ENCODE data around the gene AZIN2.

Gene AZIN2

GRCh38 chr1:33161061-33161681 is 80.2 kb downstream of the AZIN2 start:
- no peak overlapping the region for H3K4me3 ChIP-seq (ENCODE audit: low read depth, low read length)
- DNase-seq (ENCODE audit: low read depth) = peak; percentile 95
- no peak for TF ChIP-seq CTCF (conservative IDR thresholded peaks at IDR 0.05; ENCODE audit: low read depth, low read length)

- H3K4me3 ChIP-seq (ENCODE audit: low read depth, low read length) = no peak overlapping the region
- no peak for DNase-seq (ENCODE audit: low read depth)
- no peak for TF ChIP-seq CTCF (conservative IDR thresholded peaks at IDR 0.05; ENCODE audit: low read depth, low read length)
These were observed 81.2 kb downstream of the AZIN2 start for GRCh38 chr1:33162141-33162540.

- no peak overlapping the region for H3K4me3 ChIP-seq (ENCODE audit: low read depth, low read length)
- peak; percentile 98 for DNase-seq (ENCODE audit: low read depth)
- TF ChIP-seq CTCF (conservative IDR thresholded peaks at IDR 0.05; ENCODE audit: low read depth, low read length) = no peak
These were observed 82.9 kb downstream of the AZIN2 start for GRCh38 chr1:33163621-33164519.

GRCh38 chr1:33165209-33165608 is 84.3 kb downstream of the AZIN2 start:
- no peak for DNase-seq (ENCODE audit: low read depth)
- TF ChIP-seq CTCF (conservative IDR thresholded peaks at IDR 0.05; ENCODE audit: low read depth, low read length) = no peak

GRCh38 chr1:33165809-33166208 is 84.9 kb downstream of the AZIN2 start:
- DNase-seq (ENCODE audit: low read depth) = no peak
- H3K4me3 ChIP-seq (ENCODE audit: low read depth, low read length) = no peak overlapping the region
- TF ChIP-seq CTCF (conservative IDR thresholded peaks at IDR 0.05; ENCODE audit: low read depth, low read length) = no peak

More at GRCh38 chr1:33165209-33165608, 84.3 kb downstream of the AZIN2 start:
- H3K4me3 ChIP-seq (ENCODE audit: low read depth, low read length) = no peak overlapping the region

GRCh38 chr1:33167650-33168447 is 86.9 kb downstream of the AZIN2 start:
- TF ChIP-seq CTCF (conservative IDR thresholded peaks at IDR 0.05; ENCODE audit: low read depth, low read length) = no peak
- DNase-seq (ENCODE audit: low read depth) = no peak
- no peak overlapping the region for H3K4me3 ChIP-seq (ENCODE audit: low read depth, low read length)
